Activated CD4-positive, alpha-beta T cell treated with anti-CD3 and anti-CD28 coated beads, Interleukin-2, amount 50 U/mL, for 48 hours (primary cell): ENCODE results near the gene GALNT18.

Experiments
- DNase-seq, 2 experiments: peaks; one replicate each; pipeline ENCODE4 v3.0.0-alpha.2; 2020

Gene GALNT18

GRCh38 chr11:11293798-11294550 lies 327.8 kb downstream of the GALNT18 start:
- DNase-seq: no peak

- no peak for DNase-seq
Measured at GRCh38 chr11:11292839-11293238, 329.0 kb downstream of the GALNT18 start.

- no peak for DNase-seq
Measured at GRCh38 chr11:11291041-11292015, 330.5 kb downstream of the GALNT18 start.

- no peak for DNase-seq
Measured at GRCh38 chr11:11290354-11290753, 331.5 kb downstream of the GALNT18 start.

- no peak for DNase-seq
Measured at GRCh38 chr11:11289669-11290068, 332.1 kb downstream of the GALNT18 start.

- no peak for DNase-seq
Measured at GRCh38 chr11:11288972-11289616, 332.7 kb downstream of the GALNT18 start.

GRCh38 chr11:11284481-11284880 lies 337.3 kb downstream of the GALNT18 start:
- no peak for DNase-seq

- no peak for DNase-seq
Measured at GRCh38 chr11:11281626-11282025, 340.2 kb downstream of the GALNT18 start.

- no peak for DNase-seq
Measured at GRCh38 chr11:11280826-11281225, 341.0 kb downstream of the GALNT18 start.

GRCh38 chr11:11279956-11280689 lies 341.7 kb downstream of the GALNT18 start:
- DNase-seq: no peak

- DNase-seq: no peak
Measured at GRCh38 chr11:11272254-11272653, 349.6 kb downstream of the GALNT18 start.

GRCh38 chr11:11270236-11270775 lies 351.5 kb downstream of the GALNT18 start:
- no peak for DNase-seq

- DNase-seq: no peak
Measured at GRCh38 chr11:11268706-11269105, 353.1 kb downstream of the GALNT18 start.

- no peak for DNase-seq
Measured at GRCh38 chr11:11268119-11268518, 353.7 kb downstream of the GALNT18 start.

GRCh38 chr11:11267312-11267711 lies 354.5 kb downstream of the GALNT18 start:
- DNase-seq: no peak

GRCh38 chr11:11265994-11266606 lies 355.7 kb downstream of the GALNT18 start:
- peak; percentile 74 to 78 for DNase-seq

- no peak for DNase-seq
Measured at GRCh38 chr11:11265320-11265719, 356.5 kb downstream of the GALNT18 start.

- DNase-seq: no peak
Measured at GRCh38 chr11:11263238-11264005, 358.4 kb downstream of the GALNT18 start.

- no peak for DNase-seq
Measured at GRCh38 chr11:11262171-11262920, 359.5 kb downstream of the GALNT18 start.

GRCh38 chr11:11261629-11262028 lies 360.2 kb downstream of the GALNT18 start:
- DNase-seq: no peak
